ENCODE results near the gene DNAJB12.

The DNAJB12 gene

GRCh38 chr10:72285972-72286521, 68.7 kb downstream of the DNAJB12 start:
- DNase-seq, result no peak

- DNase-seq, result no peak
Observed at GRCh38 chr10:72283131-72283530, 71.6 kb downstream of the DNAJB12 start.

Measured in hematopoietic multipotent progenitor cell treated with erythropoietin and hydrocortisone succinate and interleukin-3 and kit ligand, for 6 days (in vitro differentiated cells).